Peyer's patch (tissue), 4 donors: ENCODE measurements around the gene SYNE3.

Experiments
- POLR2A ChIP-seq, 2 donors: fragments of 450-650 bp; IDR thresholded peaks; one replicate each; pipeline ENCODE4 v1.5.1; 2017; ENCODE audit warnings: antibody characterized with exemption in 2 of 2, mild to moderate bottlenecking in 2 of 2, moderate library complexity in 2 of 2
- TF ChIP-seq, protein P1 (sequence below), 6 experiments: fragments of 450-650 bp in 4 of 6; fragments of 200-600 bp in 2 of 6; sonication (generic) in 1 of 6; IDR thresholded peaks; one replicate each; pipeline ENCODE4 v1.5.1; 2017 to 2019; ENCODE audit warnings: antibody characterized with exemption in 6 of 6, mild to moderate bottlenecking in 3 of 6, moderate library complexity in 1 of 6

DNA sequence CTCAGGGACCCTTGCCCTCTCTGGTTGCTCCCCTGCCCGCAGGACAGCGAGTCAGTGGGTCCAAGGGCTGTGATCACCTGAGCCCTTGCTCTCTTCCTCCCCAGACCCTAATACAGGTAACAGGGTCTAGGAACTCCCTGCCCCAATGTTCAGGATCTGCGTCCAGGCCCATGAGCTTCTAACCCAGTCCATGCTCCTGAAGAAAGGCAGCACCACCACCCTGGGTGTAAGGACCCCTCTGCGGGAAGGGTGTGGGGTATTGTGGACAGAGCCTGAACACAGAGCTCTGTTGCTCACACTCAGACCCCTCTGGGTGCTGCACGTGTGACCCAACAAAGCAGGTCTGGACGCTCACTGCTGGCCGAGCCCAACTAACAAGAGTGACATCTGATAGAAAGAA lies 36.7 kb upstream of the SYNE3 start:
- TF ChIP-seq, protein P1, sequence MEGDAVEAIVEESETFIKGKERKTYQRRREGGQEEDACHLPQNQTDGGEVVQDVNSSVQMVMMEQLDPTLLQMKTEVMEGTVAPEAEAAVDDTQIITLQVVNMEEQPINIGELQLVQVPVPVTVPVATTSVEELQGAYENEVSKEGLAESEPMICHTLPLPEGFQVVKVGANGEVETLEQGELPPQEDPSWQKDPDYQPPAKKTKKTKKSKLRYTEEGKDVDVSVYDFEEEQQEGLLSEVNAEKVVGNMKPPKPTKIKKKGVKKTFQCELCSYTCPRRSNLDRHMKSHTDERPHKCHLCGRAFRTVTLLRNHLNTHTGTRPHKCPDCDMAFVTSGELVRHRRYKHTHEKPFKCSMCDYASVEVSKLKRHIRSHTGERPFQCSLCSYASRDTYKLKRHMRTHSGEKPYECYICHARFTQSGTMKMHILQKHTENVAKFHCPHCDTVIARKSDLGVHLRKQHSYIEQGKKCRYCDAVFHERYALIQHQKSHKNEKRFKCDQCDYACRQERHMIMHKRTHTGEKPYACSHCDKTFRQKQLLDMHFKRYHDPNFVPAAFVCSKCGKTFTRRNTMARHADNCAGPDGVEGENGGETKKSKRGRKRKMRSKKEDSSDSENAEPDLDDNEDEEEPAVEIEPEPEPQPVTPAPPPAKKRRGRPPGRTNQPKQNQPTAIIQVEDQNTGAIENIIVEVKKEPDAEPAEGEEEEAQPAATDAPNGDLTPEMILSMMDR (IDR thresholded peaks at IDR 0.05) = no peak
- TF ChIP-seq POLR2A (IDR thresholded peaks at IDR 0.05) = no peak
